NCI-H345 treated with DMSO at 0.1 percent for 48 hours (cell line): ENCODE measurements around the gene SEPHS2.

Source experiments
- DNase-seq: peaks from one replicate; lab custom pipeline; 2025; ENCODE audit not compliant: unreplicated experiment; lab: John Stamatoyannopoulos, UW

SEPHS2 gene

GRCh38 chr16:30430428-30430970, 15.2 kb downstream of the SEPHS2 start:
- no peak for DNase-seq

- DNase-seq: peak; percentile 100
Measured at GRCh38 chr16:30429678-30430427, 15.8 kb downstream of the SEPHS2 start, which contains the start of gene DCTPP1. Gene DCTPP1 (minus strand): TSS chr16:30430030. CDS start chr16:30429980, 50 bp downstream.

- no peak for DNase-seq
Measured at GRCh38 chr16:30429418-30429677, 16.3 kb downstream of the SEPHS2 start.

DNA sequence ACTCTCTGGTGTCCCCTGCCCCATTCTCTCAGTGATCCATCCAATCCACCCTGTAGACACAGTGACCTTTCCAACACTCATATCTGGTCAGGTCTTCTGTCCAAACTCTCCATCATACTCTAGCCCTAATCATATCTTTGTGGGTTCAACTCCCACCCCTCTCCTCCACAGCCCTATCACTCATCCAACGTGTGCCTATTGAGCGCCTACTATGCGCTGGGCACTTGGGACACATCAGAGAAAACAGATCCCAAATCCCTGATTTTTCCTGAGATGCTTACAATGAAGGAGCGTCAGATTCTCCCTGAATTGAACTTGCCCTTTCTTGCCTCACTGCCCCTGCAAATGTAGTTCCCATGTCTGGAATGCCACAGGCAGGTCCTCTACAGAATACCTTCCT, 17.6 kb downstream of the SEPHS2 start:
- no peak for DNase-seq

DNA sequence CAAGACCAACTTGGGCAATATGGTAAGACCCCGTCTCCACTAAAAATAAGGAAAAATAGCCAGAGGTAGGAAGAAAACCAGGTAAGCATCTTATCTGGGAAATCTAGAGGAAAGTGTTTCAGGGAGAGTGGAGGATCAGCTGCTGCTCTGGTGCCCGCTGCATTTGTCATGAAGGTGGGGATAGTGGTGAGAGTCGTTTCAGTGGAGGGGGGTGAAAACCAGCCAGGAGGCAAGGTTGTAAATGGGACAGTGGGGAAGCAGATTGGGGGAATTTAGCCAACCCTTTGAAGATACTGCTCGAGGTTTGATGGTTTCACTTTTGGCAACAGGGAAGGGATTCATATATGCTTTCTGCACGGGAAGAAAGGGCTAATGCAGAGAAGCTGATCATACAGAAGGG, 24.7 kb downstream of the SEPHS2 start:
- no peak for DNase-seq

- DNase-seq: no peak
Measured at GRCh38 chr16:30418350-30419181, 27.1 kb downstream of the SEPHS2 start.

GRCh38 chr16:30417529-30418349, 27.9 kb downstream of the SEPHS2 start:
- DNase-seq: peak; percentile 93

DNA sequence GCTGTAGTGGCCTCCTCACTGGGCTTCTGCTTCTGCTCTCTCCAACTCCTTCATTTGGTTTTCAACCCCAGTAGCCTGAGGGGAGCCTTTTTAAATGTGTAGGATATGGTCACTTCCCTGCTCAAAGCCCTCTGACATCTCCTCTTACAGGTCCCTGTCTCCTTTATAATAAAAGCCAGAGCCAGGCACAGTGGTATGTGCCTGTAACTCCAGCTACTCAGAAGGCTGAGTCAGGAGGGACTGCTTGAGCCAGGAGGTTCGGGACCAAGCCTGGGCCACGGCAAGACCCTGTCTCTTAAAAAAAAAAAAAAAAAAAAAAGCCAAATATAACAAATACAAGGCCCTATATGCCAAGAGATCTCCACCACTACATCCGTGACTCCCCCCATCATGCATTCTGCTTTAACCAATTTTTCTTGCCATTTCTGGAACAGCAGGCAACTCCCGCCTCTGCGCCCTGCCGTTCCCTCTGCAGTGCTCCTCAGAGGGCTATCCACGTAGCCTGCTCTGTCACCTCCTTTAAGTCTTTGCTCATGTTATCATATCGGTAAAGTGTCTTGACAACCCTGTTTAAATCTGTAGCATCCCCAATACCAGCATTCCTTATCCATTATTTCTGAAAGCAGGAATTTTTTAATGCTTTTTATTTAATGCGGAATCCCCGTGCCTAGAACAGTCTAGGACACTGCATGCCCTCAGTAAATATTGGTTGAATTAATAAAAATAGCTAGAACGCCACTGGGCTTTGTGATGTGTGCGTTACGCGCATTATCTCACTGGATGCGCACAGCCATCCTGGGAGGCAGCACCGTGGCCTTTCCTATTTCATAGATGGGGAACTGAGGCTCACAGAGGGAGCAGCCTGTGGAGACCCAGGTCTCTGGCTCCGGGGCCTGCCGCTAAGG, 28.8 kb downstream of the SEPHS2 start:
- DNase-seq: no peak

- DNase-seq: no peak
Measured at GRCh38 chr16:30416047-30416603, 29.5 kb downstream of the SEPHS2 start.

GRCh38 chr16:30414159-30414558, 31.5 kb downstream of the SEPHS2 start:
- DNase-seq: no peak

DNA sequence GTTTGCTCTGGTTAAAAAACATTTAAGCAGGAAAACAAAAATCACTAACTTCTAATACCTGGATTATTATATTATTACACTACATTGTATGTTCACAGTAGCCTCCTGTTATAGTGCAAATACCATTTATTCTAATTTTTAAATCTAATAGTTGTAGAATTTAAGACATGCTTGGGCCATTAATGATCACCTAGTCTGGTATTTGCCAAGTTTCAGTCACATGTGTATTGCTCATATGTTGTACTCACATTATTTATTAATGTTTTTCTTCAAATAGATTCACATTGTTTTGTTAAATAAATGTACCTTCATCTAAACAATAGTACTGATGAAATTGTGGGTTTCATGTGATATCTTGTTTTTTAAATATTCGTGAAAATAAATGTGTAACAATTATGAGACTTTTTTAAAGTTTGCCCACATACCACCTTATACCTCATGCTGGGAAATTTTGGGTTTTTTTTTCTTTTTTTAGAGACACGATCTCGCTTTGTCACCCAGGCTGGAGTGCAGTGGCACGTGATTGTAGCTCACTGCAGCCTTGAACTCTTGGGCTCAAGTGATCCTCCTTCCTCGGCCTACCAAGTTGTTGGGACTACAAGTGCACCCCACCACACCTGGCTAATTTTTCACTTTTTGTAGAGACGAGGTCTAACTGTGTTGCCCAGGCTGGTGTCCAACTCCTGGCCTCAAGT, 32.4 kb downstream of the SEPHS2 start:
- no peak for DNase-seq

DNA sequence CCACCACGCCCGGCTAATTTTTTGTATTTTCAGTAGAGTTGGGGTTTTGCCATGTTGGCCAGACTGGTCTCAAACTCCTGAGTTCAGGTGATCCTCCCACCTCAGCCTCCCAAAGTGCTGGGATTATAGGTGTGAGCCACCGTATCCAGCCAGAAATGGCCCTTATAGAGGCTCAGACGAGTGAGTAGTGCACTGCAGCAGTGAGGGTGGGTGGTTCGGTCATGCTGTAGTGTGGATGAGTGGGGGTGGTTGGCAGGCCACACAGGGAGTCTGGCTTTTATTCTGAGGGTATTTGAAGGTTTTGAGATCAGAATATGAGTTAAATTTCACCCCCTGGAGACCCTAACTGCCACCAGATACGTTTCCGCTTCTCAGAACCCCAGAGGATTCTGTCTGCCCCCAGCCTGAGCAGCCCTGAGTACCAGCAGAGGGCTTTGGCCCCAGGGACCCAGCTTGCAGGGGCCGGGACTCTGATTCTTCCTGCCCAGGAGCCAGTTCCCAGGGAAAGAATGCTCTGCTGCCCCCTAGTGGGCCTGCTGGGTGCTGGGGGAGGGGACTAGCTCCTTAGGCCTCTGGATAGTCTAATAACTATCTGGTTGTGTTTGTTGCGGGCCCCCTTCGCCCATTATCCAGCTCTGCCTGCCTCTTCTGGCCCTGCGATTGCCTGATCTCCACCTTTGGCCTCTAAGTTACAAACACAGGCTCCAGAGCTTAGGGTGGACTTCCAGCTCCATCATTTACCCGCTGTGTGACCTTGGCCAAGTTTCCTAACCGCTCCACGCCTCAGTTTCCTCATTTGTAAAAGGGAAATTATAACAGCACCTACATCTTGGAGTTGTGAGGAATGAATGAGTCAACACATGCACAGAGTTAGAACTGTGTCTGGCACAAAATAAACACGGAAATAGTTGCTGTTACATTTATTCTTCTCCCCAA, 36.3 kb downstream of the SEPHS2 start:
- peak; percentile 90 for DNase-seq

DNA sequence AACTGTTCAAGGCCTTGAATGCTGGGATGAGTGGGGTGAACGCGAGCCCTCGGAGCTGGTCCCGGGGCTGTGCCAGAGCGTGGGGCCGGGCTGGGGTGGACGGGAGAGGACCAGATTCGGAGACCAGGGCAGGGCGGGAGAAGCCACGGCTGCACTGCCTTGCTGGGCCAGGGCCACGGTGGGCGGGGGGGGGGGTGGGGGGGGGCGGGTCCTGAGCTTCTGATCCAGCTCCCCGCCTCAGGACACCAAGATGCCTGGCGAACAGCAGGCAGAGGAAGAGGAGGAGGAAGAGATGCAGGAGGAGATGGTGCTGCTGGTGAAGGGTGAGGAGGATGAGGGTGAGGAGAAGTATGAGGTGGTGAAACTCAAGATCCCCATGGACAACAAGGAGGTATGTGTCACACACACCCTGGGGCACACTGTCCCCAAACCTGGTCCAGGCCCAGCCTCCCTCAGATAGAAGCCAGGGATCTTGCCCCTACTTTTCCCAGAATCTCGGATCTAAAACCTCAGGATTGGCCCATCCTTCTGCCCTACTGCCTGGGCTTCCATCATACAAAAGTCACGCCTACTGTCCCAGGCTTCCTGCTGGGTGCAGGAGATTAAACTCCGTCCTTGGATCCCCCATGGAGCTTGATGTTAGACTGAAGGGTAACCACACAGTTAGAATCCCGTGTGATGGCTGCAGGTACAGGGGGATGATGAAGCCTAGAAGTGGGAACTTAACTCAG, 37.7 kb downstream of the SEPHS2 start:
- DNase-seq: no peak

- DNase-seq: peak; percentile 96
Measured at GRCh38 chr16:30407102-30407803, 38.4 kb downstream of the SEPHS2 start, which contains the start of gene ZNF771. Gene ZNF771 (plus strand): TSS chr16:30407606. CDS start chr16:30408054, 448 bp downstream.

GRCh38 chr16:30406795-30407101, 38.9 kb downstream of the SEPHS2 start:
- DNase-seq: no peak

GRCh38 chr16:30401768-30402425, 43.8 kb downstream of the SEPHS2 start:
- no peak for DNase-seq
